Osteocyte (in vitro differentiated cells): ENCODE measurements around the gene RAB29. TPM values are rescaled to one million over a fixed set of nuclear protein-coding genes. Genes with fewer than 3 reads are reported as not detected.

ENCODE experiments used
- DNase-seq: peaks from one replicate; pipeline ENCODE4 v3.0.0; 2021; ENCODE audit warnings: mixed read lengths; ENCODE audit not compliant: unreplicated experiment; ENCODE audit errors: extremely low spot score
- H3K27ac Mint-ChIP-seq: one replicate; pipeline ENCODE4 v1.8.0; 2021; ENCODE audit warnings: mild to moderate bottlenecking, mixed read lengths; ENCODE audit not compliant: unreplicated experiment
- H3K27me3 Mint-ChIP-seq: one replicate; pipeline ENCODE4 v1.8.0; 2021; ENCODE audit warnings: mixed read lengths; ENCODE audit not compliant: unreplicated experiment
- H3K36me3 Mint-ChIP-seq: one replicate; pipeline ENCODE4 v1.8.0; 2021; ENCODE audit warnings: mixed read lengths; ENCODE audit not compliant: unreplicated experiment
- H3K4me1 Mint-ChIP-seq: one replicate; pipeline ENCODE4 v1.8.0; 2021; ENCODE audit warnings: mixed read lengths; ENCODE audit not compliant: unreplicated experiment
- H3K4me3 Mint-ChIP-seq: one replicate; pipeline ENCODE4 v1.8.0; 2021; ENCODE audit warnings: mild to moderate bottlenecking, moderate library complexity, mixed read lengths; ENCODE audit not compliant: unreplicated experiment
- H3K9me3 Mint-ChIP-seq: one replicate; pipeline ENCODE4 v1.8.0; 2021; ENCODE audit warnings: mixed read lengths; ENCODE audit not compliant: unreplicated experiment
- total RNA-seq: library from RNA; stranded (reverse); gene quantifications from 2 replicates; pipeline ENCODE4 v1.2.1, GENCODE V29; 2021
- TF ChIP-seq, protein P1 (sequence below): fragments of 200-600 bp; sonication (generic); IDR thresholded peaks from 2 replicates; pipeline ENCODE4 v1.5.0; 2021; ENCODE audit warnings: antibody characterized with exemption, mild to moderate bottlenecking, moderate library complexity

The RAB29 gene
- total RNA-seq, 1 donor from 2014 or later, result 32.0 TPM

DNA sequence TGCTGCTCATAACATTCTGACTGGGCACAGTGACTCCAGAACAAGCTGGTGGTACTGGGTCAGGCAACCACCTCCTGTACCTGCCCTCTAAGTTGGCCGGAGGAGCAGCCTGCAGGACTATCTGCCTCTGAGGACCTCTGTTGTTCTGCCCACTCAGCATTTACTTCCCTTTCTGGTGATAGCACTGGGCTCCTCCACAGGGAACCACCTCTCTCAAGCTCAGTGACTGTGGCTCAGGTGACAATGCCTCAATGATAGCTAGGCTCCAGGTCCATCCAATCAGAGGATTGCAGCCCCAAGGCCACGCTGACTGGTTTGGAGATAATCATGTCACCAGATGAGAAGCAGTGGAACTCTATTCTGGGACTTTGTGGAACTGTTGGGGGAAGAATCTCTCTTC is 21.9 kb upstream of the RAB29 start:
- Mint-ChIP-seq H3K27me3 (no peaks in the 10 kb centered on the region), H3K4me1 (peaks cover 7% of the 10 kb centered on the region), H3K4me3 (no peak overlapping the region), H3K27ac (no peak overlapping the region), H3K9me3 (no peaks in the 10 kb centered on the region), H3K36me3 (peaks cover 29% of the 10 kb centered on the region)
- TF ChIP-seq, protein P1, sequence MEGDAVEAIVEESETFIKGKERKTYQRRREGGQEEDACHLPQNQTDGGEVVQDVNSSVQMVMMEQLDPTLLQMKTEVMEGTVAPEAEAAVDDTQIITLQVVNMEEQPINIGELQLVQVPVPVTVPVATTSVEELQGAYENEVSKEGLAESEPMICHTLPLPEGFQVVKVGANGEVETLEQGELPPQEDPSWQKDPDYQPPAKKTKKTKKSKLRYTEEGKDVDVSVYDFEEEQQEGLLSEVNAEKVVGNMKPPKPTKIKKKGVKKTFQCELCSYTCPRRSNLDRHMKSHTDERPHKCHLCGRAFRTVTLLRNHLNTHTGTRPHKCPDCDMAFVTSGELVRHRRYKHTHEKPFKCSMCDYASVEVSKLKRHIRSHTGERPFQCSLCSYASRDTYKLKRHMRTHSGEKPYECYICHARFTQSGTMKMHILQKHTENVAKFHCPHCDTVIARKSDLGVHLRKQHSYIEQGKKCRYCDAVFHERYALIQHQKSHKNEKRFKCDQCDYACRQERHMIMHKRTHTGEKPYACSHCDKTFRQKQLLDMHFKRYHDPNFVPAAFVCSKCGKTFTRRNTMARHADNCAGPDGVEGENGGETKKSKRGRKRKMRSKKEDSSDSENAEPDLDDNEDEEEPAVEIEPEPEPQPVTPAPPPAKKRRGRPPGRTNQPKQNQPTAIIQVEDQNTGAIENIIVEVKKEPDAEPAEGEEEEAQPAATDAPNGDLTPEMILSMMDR, result no peak
- DNase-seq, result no peak

DNA sequence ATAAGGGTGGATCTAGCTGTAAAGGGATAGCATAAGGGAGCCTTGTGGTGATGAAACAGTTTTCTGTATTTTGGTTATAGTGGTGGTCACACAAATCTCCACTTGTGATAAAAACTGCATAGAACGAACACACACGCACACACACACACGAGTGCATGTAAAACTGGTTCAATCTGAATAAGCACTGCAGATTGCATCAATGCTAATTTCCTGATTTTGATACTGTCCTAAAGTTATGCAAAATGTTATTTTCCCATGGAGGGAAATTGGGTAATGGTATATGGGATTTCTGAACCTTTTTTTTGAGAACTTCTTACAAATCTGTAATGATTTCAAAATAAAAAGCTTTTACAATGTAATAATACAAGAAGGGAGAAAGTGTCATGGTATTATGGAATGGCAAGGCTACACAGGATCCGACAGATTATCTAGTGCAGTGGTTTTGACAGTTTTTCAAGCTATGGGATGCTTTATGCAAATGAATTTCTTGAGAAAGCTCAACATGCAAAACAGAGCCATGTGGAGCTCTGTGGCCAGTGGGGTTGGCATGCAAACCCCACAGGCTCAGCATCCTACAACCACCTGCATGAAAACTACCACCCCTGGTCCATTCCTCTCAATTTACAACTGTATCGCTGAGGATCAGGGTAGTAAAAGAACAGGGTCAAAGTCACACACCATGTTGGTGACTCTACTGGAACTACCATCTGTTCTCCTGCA is 18.9 kb upstream of the RAB29 start:
- DNase-seq, result no peak
- TF ChIP-seq, protein P1, result no peak
- Mint-ChIP-seq H3K36me3 (peaks cover 37% of the 10 kb centered on the region), H3K27me3 (no peaks in the 10 kb centered on the region), H3K27ac (no peak overlapping the region), H3K9me3 (no peaks in the 10 kb centered on the region), H3K4me1 (no peaks in the 10 kb centered on the region), H3K4me3 (no peak overlapping the region)

DNA sequence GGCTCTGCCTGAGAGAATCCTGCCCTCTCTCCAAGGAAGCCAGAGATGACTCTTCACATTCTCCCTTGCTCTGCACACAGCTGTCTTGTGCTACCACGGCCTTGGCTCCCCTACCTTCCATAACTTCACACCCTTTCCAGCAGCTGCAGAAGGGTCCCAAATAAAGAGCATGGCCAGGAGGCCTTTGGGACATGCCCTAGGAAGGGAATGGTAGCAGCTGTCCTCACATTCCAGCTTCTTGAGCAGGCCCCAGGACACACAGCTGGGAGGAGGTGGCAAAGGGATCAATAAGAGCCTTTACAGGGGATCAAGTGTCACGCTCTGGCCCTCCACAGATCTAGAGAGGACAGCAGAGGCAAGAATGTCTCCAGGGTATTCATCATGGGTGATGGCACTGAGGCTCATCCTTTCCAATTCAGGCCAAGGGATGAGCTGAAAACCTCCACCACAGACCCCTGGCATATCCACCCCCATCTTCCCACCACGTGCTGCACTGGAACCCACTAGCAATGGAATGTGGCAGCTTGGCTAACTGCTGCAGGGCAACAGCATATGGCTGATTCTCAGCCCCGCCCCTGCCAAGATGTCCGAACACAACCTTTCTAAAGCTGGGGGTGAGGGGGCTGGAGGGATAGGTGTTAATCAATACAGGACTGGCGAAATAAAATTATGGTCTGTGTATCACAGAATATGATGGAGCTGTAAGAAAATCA is 17.8 kb upstream of the RAB29 start:
- Mint-ChIP-seq H3K27me3 (no peaks in the 10 kb centered on the region), H3K4me1 (no peaks in the 10 kb centered on the region), H3K27ac (no peak overlapping the region), H3K4me3 (no peak overlapping the region), H3K36me3 (peaks cover 31% of the 10 kb centered on the region), H3K9me3 (no peaks in the 10 kb centered on the region)
- DNase-seq, result no peak
- TF ChIP-seq, protein P1, result no peak

DNA sequence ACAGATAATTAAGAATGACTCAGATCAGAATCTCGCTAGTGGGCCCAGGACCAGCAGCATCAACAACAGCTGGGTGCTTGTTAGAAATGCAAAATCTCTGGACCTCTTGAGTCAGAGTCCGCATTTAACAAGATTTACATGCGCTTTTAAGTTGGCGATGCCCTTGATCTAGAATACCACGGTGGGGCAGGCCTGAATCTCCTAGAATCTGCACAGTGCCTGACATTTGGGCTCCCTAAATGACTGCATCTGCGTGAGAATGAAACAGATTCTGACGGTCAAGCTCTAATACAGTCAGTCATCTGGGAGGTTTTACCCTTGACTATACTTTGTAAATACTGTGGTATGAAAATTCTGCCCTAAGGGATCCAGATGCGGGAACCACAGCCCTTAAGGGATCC is 17.2 kb upstream of the RAB29 start:
- DNase-seq, result no peak
- Mint-ChIP-seq H3K36me3 (peaks cover 28% of the 10 kb centered on the region), H3K27ac (no peak overlapping the region), H3K4me1 (no peaks in the 10 kb centered on the region), H3K4me3 (no peak overlapping the region), H3K27me3 (no peaks in the 10 kb centered on the region), H3K9me3 (no peaks in the 10 kb centered on the region)
- TF ChIP-seq, protein P1, result no peak

DNA sequence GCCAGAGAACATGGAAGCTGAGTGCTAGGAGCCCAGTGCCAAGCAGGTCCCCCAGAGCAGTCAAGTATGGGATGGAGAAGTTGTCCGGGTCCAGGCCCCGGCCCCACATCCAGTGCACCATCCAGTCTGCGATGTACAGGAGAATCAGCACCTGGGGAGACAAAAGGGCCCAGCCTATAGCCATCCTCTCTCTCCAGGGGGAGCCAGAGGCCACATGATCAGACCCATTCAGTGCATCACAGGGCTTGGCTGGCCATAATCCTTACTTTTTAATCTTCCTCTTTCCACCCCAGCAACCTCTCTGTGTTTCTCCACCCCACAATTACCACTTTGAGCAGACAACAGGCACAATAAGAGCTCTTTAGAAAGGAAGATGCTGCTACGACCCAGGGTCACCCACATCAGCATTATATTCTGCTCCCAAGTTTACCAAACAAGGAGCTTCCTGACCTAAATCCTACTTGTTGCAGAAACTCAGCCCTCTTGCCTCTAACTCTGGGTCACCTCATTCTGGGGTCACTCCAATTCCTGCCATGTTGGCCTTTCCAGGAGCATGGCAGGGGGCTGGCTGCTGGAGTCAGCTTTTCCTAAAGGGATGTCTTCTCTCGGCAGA is 16.4 kb upstream of the RAB29 start:
- no peak overlapping the region for H3K4me3 Mint-ChIP-seq
- no peaks in the 10 kb centered on the region for H3K9me3 Mint-ChIP-seq
- DNase-seq, result no peak
- H3K4me1 Mint-ChIP-seq, result no peaks in the 10 kb centered on the region
- peaks cover 23% of the 10 kb centered on the region for H3K36me3 Mint-ChIP-seq
- H3K27me3 Mint-ChIP-seq, result no peaks in the 10 kb centered on the region
- TF ChIP-seq, protein P1, result peak; percentile 71
- H3K27ac Mint-ChIP-seq, result no peak overlapping the region
